Pancreas (tissue), 10 donors: ENCODE results near the gene WIPI1. TPM values are rescaled to one million over a fixed set of nuclear protein-coding genes. Genes with fewer than 3 reads are reported as not detected.

Experiments
- ATAC-seq, 4 donors: fragments of 200-7000 bp; cut with Tn5 transposase; one replicate each; pipeline versions ENCODE4 v1.8.0 to v1.9.1; 2020; ENCODE audit warnings: mild to moderate bottlenecking in 4 of 4, moderate library complexity in 4 of 4
- DNase-seq, 6 donors: peaks; one replicate each; pipeline ENCODE4 v3.0.0-alpha.2; 2020
- FAIRE-seq: peaks from 2 replicates; lab custom pipeline; 2012; peaks lifted over from hg19 to GRCh38; lab: Jason Lieb, UNC
- H3K27ac ChIP-seq, 4 donors: fragments of 200-600 bp; sonication (generic); 1 replicate in 3 of 4; 2 replicates in 1 of 4; pipeline versions ENCODE4 v1.5.0 to v1.8.0; 2020
- H3K27me3 ChIP-seq, 4 donors: fragments of 200-600 bp; one replicate each; pipeline ENCODE4 v1.8.0; 2021
- H3K36me3 ChIP-seq, 3 donors: fragments of 200-600 bp; sonication (generic) in 1 of 3; one replicate each; pipeline versions ENCODE4 v1.5.0 to v1.8.0; 2020 to 2021
- H3K4me1 ChIP-seq, 3 donors: fragments of 200-600 bp; one replicate each; pipeline ENCODE4 v1.8.0; 2021
- H3K4me3 ChIP-seq, 4 donors: fragments of 200-600 bp; sonication (generic) in 2 of 4; one replicate each; pipeline versions ENCODE4 v1.5.0 to v1.8.0; 2020 to 2021
- H3K9me3 ChIP-seq, 4 donors: fragments of 200-600 bp; one replicate each; pipeline ENCODE4 v1.8.0; 2021
- CTCF ChIP-seq, 4 donors: fragments of 200-600 bp; sonication (generic) in 3 of 4; IDR thresholded peaks; one replicate each; pipeline versions ENCODE4 v1.5.0 to v1.8.0; 2021; ENCODE audit warnings: antibody characterized with exemption in 4 of 4
- WGBS, 2 donors: extraction: QIAGEN DNeasy Blood & Tissue Kit; methylation state at CpG; one replicate each; pipeline ENCODE4 v1.1.7; 2013; 5-methylcytosine and 5-hydroxymethylcytosine counted together
- intact Hi-C, 3 donors: fragments of 100-400 bp; cut with DNase I; formaldehyde crosslinking; loops; one replicate each; pipeline versions ENCODE4 v1.11.1 to v1.14.2; 2022
- polyA plus RNA-seq, 2 donors: library from polyadenylated mRNA; stranded (reverse); fragments of 200-250 nt; gene quantifications; one replicate each; pipeline ENCODE4 v1.2.3, GENCODE V29; 2013
- total RNA-seq, 6 donors: library from RNA; stranded (reverse); fragmentation: NEBNext Ultra II Directional in 4 of 6; extraction: Animal tissue kit (Norgen Biotek cat#: 25700) in 4 of 6; gene quantifications; one replicate each; pipeline versions ENCODE4 v1.2.1 to v1.2.4, GENCODE V29; 2021 to 2023
- donor health status: healthy with polysubstance abuse.
- donor health status: DM: no; HTN: no; CAD: no; lungs with moderate emphysema.
- donor health status: DM: no; HTN: no; CAD: no.
- donor health status: control.
- donor health status: control.
- donor health status: Bipolar disorder and iron deficiency.
- donor health status: DM: yes; HTN: yes; CAD: no.
- donor health status: DM: no; HTN: no; CAD: no.
- donor health status: DM: no; HTN: no; CAD: no.
- donor health status: DM: yes; HTN: yes; CAD: no.

The WIPI1 gene
- total and polyA plus RNA-seq, 8 donors: 14.0 to 32.2 (median 25.4) TPM

GRCh38 chr17:68398691-68399637 is 58.3 kb downstream of the WIPI1 start:
- Histone ChIP-seq H3K4me3 (no peak overlapping the region), H3K4me1 (no peaks in the 10 kb centered on the region), H3K36me3 (no peaks in the 10 kb centered on the region), H3K27me3 (no peaks in the 10 kb centered on the region), H3K9me3 (no peaks in the 10 kb centered on the region), H3K27ac (no peak overlapping the region)
- 16 to 21% methylated on average over 11 of the region's 11 CpGs for WGBS, 2 donors
- TF ChIP-seq CTCF (IDR thresholded peaks at IDR 0.05): peak; percentile 22 to 71 (median 63)
- FAIRE-seq (no peak), ATAC-seq (peak; percentile 84 to 95 (median 93)), DNase-seq (peak in 5 of 6 donors; percentile 36 to 67 (median 53))
- intact Hi-C loops: loop anchor here in 1 of 3 donors (5.0 kb wide), 1 partner anchor 137 kb away; no protein-coding TSS in a partner anchor

- FAIRE-seq (no peak), DNase-seq (no peak), ATAC-seq (no peak)
- Histone ChIP-seq H3K36me3 (no peaks in the 10 kb centered on the region), H3K9me3 (no peaks in the 10 kb centered on the region), H3K4me3 (no peak overlapping the region), H3K27ac (no peak overlapping the region), H3K27me3 (no peaks in the 10 kb centered on the region), H3K4me1 (no peaks in the 10 kb centered on the region)
- no peak for TF ChIP-seq CTCF (IDR thresholded peaks at IDR 0.05)
- intact Hi-C loops: loop anchor here in 1 of 3 donors (5.0 kb wide), 1 partner anchor 135 kb away; no protein-coding TSS in a partner anchor
- WGBS, 2 donors: 71% methylated on average over 7 of the region's 7 CpGs
Observed at GRCh38 chr17:68397108-68397536, 60.2 kb downstream of the WIPI1 start.

DNA sequence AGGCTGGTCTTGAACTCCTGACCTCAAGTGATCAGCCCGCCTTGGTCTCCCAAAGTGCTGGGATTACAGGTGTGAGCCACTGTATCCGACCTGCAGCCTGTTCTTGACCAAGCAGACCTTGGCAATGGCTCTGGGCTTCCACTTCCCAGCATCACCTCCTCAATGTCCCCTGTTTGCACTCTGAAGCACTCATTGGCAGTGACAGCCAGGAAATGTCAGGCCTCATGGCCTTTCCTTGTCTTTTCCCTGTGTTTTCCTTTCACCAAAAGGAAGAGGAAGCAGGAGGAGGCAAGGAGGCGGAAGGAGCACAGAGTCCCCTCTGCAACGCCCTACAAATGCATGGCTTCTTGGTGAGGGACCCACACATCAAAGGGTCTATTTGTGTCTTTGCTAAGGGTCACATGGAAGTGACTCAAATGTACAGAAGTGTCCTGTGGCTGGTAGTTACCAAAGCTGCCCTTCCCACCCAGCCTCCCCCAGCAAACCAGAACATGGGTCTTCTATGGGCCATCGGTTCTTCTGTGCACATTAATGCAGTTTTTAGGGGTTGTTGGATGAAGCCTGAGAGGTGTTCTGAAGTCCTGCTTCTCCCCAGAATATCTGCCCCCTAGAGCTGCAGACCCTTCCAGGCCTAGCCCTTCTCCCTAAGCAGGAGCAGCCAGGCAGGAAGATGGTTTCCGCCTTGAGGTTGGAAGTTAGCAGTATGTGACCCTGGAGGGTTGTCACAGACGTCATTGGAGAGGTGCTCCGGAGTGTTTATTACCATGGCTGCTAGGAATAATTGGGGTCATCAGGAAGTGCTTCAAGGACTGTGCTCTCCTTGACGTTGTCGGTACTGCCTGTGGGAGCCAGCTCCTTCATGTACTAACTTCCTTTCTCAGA is 60.8 kb downstream of the WIPI1 start:
- Histone ChIP-seq H3K9me3 (no peaks in the 10 kb centered on the region), H3K4me3 (no peak overlapping the region), H3K4me1 (no peaks in the 10 kb centered on the region), H3K27ac (no peak overlapping the region), H3K27me3 (no peaks in the 10 kb centered on the region), H3K36me3 (no peaks in the 10 kb centered on the region)
- DNase-seq: no peak
- intact Hi-C loops: loop anchor here in 1 of 3 donors (5.0 kb wide), 1 partner anchor 134 kb away; no protein-coding TSS in a partner anchor
- no peak for ATAC-seq
- no peak for FAIRE-seq
- no peak for TF ChIP-seq CTCF (IDR thresholded peaks at IDR 0.05)
- WGBS, 2 donors: 82 to 87% methylated on average over 10 of the region's 10 CpGs

DNA sequence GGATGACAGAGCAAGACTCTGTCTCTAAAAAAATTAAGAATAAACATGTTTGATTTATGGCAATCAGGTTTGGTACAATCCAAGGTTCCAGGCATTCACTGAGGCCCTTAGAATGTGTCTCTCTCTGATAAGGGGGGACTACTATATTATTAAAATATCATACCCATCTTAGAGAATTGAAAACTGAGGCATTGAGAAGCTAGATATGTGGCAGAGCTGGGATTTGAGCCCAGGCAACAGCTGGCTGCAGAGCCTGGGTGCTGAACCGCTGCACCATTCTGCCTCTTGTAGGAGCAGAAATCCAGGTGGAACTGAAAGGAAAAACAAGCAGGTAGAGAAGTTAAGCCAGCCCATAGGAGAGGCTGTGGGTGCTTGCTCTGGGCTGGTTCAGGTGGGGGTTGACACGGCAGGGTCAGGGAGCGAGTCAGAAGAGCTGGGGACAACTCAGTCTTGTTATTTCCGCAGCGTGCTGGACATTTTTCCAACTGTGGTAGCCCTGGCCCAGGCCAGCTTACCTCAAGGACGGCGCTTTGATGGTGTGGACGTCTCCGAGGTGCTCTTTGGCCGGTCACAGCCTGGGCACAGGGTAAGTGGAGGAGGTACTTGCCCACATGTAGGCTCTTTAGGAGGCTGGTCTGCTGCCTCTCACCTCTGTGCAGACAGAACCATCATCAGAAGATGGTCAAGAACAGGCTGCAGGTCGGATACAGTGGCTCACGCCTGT is 62.5 kb downstream of the WIPI1 start:
- no peak for TF ChIP-seq CTCF (IDR thresholded peaks at IDR 0.05)
- WGBS, 2 donors: 91 to 99% methylated on average over 11 to 12 of the region's 12 CpGs

More for the DNA sequence above, 62.5 kb downstream of the WIPI1 start:
- intact Hi-C loops: loop anchor here in 1 of 3 donors (5.0 kb wide), 1 partner anchor 132 kb away; no protein-coding TSS in a partner anchor
- Histone ChIP-seq H3K4me3 (no peak overlapping the region), H3K36me3 (no peaks in the 10 kb centered on the region), H3K27me3 (no peaks in the 10 kb centered on the region), H3K9me3 (no peaks in the 10 kb centered on the region), H3K27ac (no peak overlapping the region), H3K4me1 (no peaks in the 10 kb centered on the region)
- FAIRE-seq: no peak
- no peak for ATAC-seq
- DNase-seq: no peak
